ENCODE data around the gene GRIN1.

GRIN1 gene

DNA sequence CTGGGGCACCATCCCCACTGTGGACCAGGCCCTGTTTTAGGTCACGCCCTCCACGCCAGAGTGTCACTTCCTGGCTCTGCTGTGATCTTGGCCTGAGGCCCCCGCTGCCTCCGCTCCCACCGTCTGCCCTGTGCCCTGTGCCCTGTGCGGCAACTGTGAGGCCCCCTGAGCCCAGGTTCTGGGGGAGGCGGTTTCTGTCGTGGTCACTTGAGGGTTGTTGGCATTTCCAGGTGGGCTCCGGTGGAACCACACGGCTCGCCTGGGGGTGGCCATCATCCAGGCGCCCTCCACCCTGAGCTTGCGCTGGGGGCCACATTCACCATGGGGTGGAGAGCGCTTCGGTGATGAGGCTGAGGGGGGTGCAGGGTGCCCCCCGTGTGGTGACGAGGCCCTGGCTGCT is 31.0 kb upstream of the GRIN1 start:
- ChIA-PET POLR2A (ENCODE audit: low non-redundant PET) (interaction anchor here (1.2 kb wide), 1 partner anchor 22 kb away, joined by 3 read pairs; no protein-coding TSS in a partner anchor), CTCF (interaction anchor here (0.8 to 1.2 kb wide), 4 partner anchors 38 to 129 kb away, joined by 3 to 6 read pairs (median 4); partner anchors contain the start of gene NPDC1)
- TF ChIP-seq, protein P1, sequence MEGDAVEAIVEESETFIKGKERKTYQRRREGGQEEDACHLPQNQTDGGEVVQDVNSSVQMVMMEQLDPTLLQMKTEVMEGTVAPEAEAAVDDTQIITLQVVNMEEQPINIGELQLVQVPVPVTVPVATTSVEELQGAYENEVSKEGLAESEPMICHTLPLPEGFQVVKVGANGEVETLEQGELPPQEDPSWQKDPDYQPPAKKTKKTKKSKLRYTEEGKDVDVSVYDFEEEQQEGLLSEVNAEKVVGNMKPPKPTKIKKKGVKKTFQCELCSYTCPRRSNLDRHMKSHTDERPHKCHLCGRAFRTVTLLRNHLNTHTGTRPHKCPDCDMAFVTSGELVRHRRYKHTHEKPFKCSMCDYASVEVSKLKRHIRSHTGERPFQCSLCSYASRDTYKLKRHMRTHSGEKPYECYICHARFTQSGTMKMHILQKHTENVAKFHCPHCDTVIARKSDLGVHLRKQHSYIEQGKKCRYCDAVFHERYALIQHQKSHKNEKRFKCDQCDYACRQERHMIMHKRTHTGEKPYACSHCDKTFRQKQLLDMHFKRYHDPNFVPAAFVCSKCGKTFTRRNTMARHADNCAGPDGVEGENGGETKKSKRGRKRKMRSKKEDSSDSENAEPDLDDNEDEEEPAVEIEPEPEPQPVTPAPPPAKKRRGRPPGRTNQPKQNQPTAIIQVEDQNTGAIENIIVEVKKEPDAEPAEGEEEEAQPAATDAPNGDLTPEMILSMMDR (conservative IDR thresholded peaks at IDR 0.05; ENCODE audit: low read depth): no peak
- H3K27ac ChIP-seq: no peak overlapping the region; the same call in 1 of the 2 replicates
- DNase-seq (ENCODE audit: low spot score): no peak

DNA sequence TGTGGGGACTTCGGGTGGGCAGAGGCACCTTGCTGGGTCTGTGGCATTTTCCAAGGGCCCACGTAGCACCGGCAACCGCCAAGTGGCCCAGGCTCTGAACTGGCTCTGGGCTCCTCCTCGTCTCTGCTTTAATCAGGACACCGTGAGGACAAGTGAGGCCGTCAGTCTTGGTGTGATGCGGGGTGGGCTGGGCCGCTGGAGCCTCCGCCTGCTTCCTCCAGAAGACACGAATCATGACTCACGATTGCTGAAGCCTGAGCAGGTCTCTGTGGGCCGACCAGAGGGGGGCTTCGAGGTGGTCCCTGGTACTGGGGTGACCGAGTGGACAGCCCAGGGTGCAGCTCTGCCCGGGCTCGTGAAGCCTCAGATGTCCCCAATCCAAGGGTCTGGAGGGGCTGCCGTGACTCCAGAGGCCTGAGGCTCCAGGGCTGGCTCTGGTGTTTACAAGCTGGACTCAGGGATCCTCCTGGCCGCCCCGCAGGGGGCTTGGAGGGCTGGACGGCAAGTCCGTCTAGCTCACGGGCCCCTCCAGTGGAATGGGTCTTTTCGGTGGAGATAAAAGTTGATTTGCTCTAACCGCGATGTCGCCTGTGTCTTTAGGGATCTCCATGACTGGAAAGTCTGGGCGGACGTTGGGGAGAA is 30.2 kb upstream of the GRIN1 start:
- DNase-seq (ENCODE audit: low spot score): no peak
- ChIA-PET POLR2A (ENCODE audit: low non-redundant PET) (interaction anchor here (0.5 to 1.2 kb wide), 2 partner anchors 21 to 165 kb away, joined by 3 to 4 read pairs; no protein-coding TSS in a partner anchor), CTCF (interaction anchor here (0.6 to 1.4 kb wide), 4 partner anchors 21 to 62 kb away, joined by 3 to 7 read pairs (median 3); partner anchors contain the start of gene NPDC1)
- TF ChIP-seq, protein P1 (conservative IDR thresholded peaks at IDR 0.05; ENCODE audit: low read depth): no peak
- H3K27ac ChIP-seq: peak overlapping the region; percentile 10

DNA sequence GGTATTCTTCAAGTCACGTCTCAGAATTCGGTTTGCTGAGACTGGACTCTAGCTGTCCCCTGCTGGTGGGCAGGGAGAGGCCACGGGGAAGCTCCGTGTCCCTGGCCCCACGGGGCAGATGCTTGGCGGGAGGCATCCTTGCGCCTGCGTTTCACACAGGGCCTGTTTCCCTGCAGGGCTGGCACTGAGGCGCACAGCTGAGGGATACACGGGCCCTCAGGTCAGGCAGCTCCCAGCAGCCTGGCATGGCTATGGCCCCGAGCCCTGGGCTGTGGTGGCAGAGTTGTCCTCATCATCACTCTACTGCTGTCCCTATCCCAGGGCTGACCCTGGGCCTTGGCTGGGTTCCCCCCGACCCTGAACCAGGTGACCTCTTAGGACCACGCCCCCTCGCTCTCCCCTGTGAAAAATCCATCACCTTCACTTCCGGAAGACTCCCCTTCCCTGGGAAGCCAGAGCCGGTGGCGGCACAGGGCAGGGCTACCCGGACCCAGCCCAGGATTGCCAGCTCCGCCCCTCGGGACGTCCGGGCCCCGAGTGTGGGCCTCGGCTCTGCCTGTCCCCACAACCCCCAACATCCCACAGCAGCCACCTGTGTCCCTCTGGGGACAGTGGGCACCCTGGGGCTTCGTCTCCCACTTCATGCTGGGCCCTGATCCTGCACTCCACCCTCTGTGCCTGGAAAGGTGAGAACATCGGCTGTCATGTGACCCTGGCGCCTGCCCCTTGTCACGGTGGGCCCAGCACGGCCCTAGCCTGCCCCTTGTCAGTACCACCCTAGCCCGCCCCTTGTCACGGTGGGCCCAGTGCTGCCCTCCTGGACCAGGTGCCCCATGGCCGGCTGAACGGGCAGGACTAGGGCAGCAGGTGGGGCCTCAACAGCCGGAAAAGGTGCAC is 29.5 kb upstream of the GRIN1 start:
- TF ChIP-seq, protein P1 (conservative IDR thresholded peaks at IDR 0.05; ENCODE audit: low read depth): no peak
- ChIA-PET CTCF (interaction anchor here (1.4 kb wide), 1 partner anchor 42 kb away, joined by 7 read pairs; no protein-coding TSS in a partner anchor), POLR2A (ENCODE audit: low non-redundant PET) (interaction anchor here (0.5 kb wide), 1 partner anchor 164 kb away, joined by 4 read pairs; no protein-coding TSS in a partner anchor)
- H3K27ac ChIP-seq: peak overlapping the region; percentile 10
- no peak for DNase-seq (ENCODE audit: low spot score)

DNA sequence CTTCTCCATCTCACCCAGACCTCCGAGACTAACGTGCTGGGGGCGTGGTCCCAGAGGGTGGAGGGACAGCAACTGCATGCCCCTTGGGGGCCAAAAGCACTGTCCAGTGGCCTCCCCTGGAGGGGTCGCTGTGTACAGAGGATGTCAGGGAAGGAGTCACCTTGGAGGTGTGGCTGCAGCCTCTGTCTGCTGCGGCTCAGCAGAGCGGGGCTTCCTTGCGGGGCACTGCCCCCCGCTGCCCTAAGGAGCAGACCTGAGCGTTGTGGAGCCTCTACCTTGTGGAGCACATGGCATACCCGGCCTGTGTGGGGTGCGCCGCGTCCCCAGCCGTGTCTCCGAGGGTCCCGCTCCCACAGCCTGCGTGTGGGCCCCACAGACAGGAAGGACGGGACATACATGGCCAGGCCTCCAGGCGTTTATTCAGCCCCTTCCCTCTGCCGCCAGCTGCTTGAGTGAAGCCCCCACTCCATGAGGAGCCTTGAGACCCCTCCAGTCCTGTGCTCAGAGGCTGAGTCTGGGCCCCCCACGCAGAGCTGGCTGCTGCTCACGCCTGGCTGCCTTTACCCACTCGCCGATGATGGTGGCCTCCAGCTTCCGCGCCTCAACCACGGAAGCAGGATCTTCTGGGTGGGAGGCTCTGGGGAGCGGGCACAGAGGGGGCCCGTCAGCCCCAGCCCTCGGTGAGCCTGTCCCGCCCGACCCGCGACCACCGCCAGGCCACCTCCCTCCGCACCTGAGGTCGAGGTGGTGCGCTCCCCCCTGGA is 28.6 kb upstream of the GRIN1 start:
- no peak for DNase-seq (ENCODE audit: low spot score)
- H3K27ac ChIP-seq: peak overlapping the region; percentile 26
- TF ChIP-seq, protein P1 (conservative IDR thresholded peaks at IDR 0.05; ENCODE audit: low read depth): no peak
- ChIA-PET CTCF (interaction anchor here (0.6 kb wide), 1 partner anchor 46 kb away, joined by 3 read pairs; no protein-coding TSS in a partner anchor), POLR2A (ENCODE audit: low non-redundant PET) (no interaction called here)

DNA sequence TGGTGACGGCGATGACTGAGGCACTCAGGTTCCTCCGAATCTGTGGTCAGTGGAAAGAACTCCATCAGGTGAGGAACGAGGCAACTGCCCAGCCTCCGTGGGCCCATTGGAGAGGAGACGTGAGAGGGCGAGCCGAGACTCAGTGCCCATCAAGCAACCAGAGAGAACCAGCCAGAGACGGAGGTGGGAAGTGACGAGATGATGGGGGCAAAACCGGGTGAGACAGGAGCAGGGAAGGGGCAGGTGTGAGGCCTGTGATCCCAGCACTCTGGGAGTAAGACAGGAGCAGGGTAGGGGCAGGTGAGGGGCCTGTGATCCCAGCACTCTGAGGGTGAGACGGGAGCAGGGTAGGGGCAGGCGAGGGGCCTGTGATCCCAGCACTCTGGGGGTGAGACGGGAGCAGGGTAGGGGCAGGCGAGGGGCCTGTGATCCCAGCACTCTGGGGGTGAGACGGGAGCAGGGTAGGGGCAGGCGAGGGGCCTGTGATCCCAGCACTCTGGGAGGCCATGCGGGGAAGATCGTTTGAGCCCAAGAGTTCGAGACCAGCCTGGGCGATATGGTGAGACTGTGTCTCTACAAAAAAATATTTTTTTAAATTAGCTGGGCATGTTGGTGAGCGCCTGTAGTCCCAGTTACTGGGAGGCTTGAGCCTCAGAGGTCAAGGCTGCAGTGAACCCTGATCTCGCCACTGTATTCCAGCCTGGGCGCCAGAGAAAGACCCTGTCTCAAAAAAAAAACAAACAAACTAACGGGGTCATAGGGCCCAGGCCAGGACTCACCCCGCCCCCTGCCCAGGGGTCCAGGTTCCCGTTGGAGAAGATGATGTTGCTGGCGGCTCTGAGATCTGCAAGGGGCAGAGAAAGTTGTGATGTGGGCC is 27.8 kb upstream of the GRIN1 start:
- CTCF ChIA-PET: no interaction called here
- TF ChIP-seq, protein P1 (conservative IDR thresholded peaks at IDR 0.05; ENCODE audit: low read depth): no peak
- no peak for DNase-seq (ENCODE audit: low spot score)
- H3K27ac ChIP-seq: peak overlapping the region; percentile 26
- POLR2A ChIA-PET (ENCODE audit: low non-redundant PET): no interaction called here

Measured in RWPE1 (cell line).